Lower lobe of right lung (tissue), 2 donors: ENCODE data around the gene TPRA1. TPM values are rescaled to one million over a fixed set of nuclear protein-coding genes. Genes with fewer than 3 reads are reported as not detected.

Experiments
- ATAC-seq, 2 donors: fragments of 200-7000 bp; cut with Tn5 transposase; one replicate each; pipeline ENCODE4 v1.9.1; 2020 to 2022; ENCODE audit warnings: mild to moderate bottlenecking in 2 of 2, moderate library complexity in 2 of 2
- DNase-seq: peaks from one replicate; pipeline ENCODE4 v3.0.0-alpha.2; 2020
- H3K27ac ChIP-seq: fragments of 200-600 bp; one replicate; pipeline ENCODE4 v1.8.0; 2022
- H3K27me3 ChIP-seq: fragments of 200-600 bp; one replicate; pipeline ENCODE4 v1.8.0; 2022; ENCODE audit warnings: low read depth
- H3K36me3 ChIP-seq: fragments of 200-600 bp; one replicate; pipeline ENCODE4 v1.8.0; 2022; ENCODE audit warnings: mild to moderate bottlenecking
- H3K4me1 ChIP-seq: fragments of 200-600 bp; one replicate; pipeline ENCODE4 v1.8.0; 2022
- H3K4me3 ChIP-seq: fragments of 200-600 bp; one replicate; pipeline ENCODE4 v1.8.0; 2022; ENCODE audit warnings: mild to moderate bottlenecking
- H3K9me3 ChIP-seq: fragments of 200-600 bp; one replicate; pipeline ENCODE4 v1.8.0; 2022
- intact Hi-C: fragments of 100-400 bp; cut with DNase I; formaldehyde crosslinking; loops from one replicate; pipeline ENCODE4 v1.11.0; 2022
- total RNA-seq: library from RNA; stranded (reverse); fragmentation: NEBNext Ultra II Directional; extraction: Animal tissue kit (Norgen Biotek cat#: 25700); gene quantifications from one replicate; pipeline ENCODE4 v1.2.1, GENCODE V29; 2021
- TF ChIP-seq, protein P1 (sequence below): fragments of 200-600 bp; IDR thresholded peaks from one replicate; pipeline ENCODE4 v1.8.0; 2022; ENCODE audit warnings: antibody characterized with exemption, mild to moderate bottlenecking
- donor health status: DM: no; HTN: yes; CAD: no; lungs with severe emphysema.

TPRA1 gene
- total RNA-seq, 1 donor from 2014 or later, result 38.8 TPM

DNA sequence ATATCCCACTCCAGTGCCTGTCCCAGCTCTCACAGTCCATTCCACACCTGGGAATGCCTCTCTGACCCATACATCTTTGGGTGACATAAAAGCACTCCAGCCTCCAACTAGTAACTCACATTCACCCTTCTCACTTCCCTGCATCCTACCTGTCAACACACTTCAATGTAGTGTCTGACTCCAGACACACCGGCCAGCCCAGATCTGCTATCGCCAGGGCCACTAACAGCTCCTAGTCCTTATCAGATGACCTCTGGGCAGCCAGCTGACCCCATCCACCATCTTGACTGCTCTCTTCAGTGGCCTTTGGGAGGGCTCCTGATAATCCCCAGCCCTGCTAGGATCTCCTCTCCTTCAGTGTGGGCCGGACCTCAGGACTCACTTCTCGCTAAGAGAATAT lies 4.8 kb upstream of the TPRA1 start:
- H3K4me3 ChIP-seq, result no peak overlapping the region
- DNase-seq, result no peak
- H3K9me3 ChIP-seq, result no peaks in the 10 kb centered on the region
- peaks cover 23% of the 10 kb centered on the region for H3K4me1 ChIP-seq
- H3K27me3 ChIP-seq, result no peaks in the 10 kb centered on the region
- no peak for ATAC-seq
- intact Hi-C loops, result no loop called here
- no peaks in the 10 kb centered on the region for H3K36me3 ChIP-seq
- no peak overlapping the region for H3K27ac ChIP-seq
- TF ChIP-seq, protein P1, sequence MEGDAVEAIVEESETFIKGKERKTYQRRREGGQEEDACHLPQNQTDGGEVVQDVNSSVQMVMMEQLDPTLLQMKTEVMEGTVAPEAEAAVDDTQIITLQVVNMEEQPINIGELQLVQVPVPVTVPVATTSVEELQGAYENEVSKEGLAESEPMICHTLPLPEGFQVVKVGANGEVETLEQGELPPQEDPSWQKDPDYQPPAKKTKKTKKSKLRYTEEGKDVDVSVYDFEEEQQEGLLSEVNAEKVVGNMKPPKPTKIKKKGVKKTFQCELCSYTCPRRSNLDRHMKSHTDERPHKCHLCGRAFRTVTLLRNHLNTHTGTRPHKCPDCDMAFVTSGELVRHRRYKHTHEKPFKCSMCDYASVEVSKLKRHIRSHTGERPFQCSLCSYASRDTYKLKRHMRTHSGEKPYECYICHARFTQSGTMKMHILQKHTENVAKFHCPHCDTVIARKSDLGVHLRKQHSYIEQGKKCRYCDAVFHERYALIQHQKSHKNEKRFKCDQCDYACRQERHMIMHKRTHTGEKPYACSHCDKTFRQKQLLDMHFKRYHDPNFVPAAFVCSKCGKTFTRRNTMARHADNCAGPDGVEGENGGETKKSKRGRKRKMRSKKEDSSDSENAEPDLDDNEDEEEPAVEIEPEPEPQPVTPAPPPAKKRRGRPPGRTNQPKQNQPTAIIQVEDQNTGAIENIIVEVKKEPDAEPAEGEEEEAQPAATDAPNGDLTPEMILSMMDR, result no peak

DNA sequence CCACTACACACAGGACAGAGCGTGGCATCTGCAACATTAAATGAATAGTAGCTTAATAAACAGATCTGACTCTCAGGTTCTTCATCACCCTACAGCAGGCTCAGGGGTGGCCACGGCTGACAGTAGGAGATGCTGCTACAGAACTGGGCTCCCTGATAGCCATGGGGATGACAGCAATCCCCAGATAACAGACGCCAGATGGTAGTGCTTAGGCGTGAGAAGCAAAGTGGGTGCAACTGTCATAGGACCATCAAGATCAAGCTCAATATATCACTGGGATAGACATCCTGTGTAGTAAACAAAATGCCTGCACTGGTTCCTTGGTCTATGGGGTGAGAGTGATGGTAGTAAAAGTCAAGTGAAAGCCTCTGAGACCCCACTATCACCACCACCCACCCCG lies 2.6 kb upstream of the TPRA1 start:
- no peaks in the 10 kb centered on the region for H3K27me3 ChIP-seq
- no peak overlapping the region for H3K4me3 ChIP-seq
- ATAC-seq, result no peak
- intact Hi-C loops, result no loop called here
- H3K36me3 ChIP-seq, result no peaks in the 10 kb centered on the region
- DNase-seq, result no peak
- no peaks in the 10 kb centered on the region for H3K9me3 ChIP-seq
- TF ChIP-seq, protein P1, result no peak
- no peak overlapping the region for H3K27ac ChIP-seq
- peaks cover 29% of the 10 kb centered on the region for H3K4me1 ChIP-seq

- no peaks in the 10 kb centered on the region for H3K36me3 ChIP-seq
- H3K4me3 ChIP-seq, result peak overlapping the region; percentile 73
- TF ChIP-seq, protein P1, result no peak
- intact Hi-C loops, result no loop called here
- H3K27ac ChIP-seq, result peak overlapping the region; percentile 92
- no peaks in the 10 kb centered on the region for H3K9me3 ChIP-seq
- DNase-seq (no peak), ATAC-seq (peak; percentile 75 to 80)
- peaks cover 43% of the 10 kb centered on the region for H3K4me1 ChIP-seq
- no peaks in the 10 kb centered on the region for H3K27me3 ChIP-seq
These were observed 296 bp downstream of the TPRA1 start for GRCh38 chr3:127590282-127590592.

DNA sequence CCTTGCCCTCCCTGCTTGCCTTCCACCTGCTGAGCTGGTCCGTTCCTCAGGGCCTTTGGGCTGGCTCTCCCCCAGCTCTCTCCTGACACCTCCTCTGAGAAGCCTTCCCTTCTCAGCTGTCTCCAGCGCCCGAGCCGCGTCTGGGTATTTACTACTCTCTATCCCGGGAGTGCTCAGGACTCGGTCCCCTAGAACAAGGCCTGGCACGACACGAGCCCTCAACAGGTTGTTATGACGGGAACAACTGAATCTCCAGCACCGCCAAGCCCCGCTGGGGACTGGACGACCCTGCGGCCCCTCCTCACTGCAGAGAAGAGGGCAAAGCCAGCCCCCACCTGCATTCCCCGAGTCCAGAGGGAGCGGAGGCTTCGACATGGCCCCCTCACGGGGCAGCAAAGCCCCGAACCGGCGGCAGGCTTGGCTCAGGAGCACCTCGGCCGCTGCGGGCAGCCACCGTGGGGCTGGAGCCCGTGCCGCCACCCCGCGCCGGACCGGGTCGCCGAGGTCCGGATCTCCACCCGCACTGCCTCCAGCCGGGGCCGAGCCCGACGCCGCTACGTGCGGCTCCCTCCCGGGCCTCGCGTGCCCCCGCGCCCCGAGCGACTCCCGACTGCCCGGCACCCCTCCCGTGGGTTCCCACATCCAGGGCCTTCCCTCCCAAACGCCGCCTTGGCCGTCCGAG lies 792 bp downstream of the TPRA1 start:
- ATAC-seq (peak; percentile 24 to 47), DNase-seq (peak; percentile 65)
- intact Hi-C loops, result no loop called here
- TF ChIP-seq, protein P1, result no peak
- Histone ChIP-seq H3K9me3 (no peaks in the 10 kb centered on the region), H3K27ac (peak overlapping the region; percentile 92), H3K4me3 (peak overlapping the region; percentile 73), H3K27me3 (no peaks in the 10 kb centered on the region), H3K36me3 (no peaks in the 10 kb centered on the region), H3K4me1 (peaks cover 46% of the 10 kb centered on the region)

GRCh38 chr3:127588806-127589577 lies 1.5 kb downstream of the TPRA1 start:
- ATAC-seq (no peak), DNase-seq (no peak)
- no peaks in the 10 kb centered on the region for H3K36me3 ChIP-seq
- TF ChIP-seq, protein P1, result no peak
- H3K27ac ChIP-seq, result peak overlapping the region; percentile 92
- intact Hi-C loops, result no loop called here
- no peaks in the 10 kb centered on the region for H3K9me3 ChIP-seq
- peaks cover 46% of the 10 kb centered on the region for H3K4me1 ChIP-seq
- no peaks in the 10 kb centered on the region for H3K27me3 ChIP-seq
- H3K4me3 ChIP-seq, result peak overlapping the region; percentile 73
